Activated naive CD4-positive, alpha-beta T cell treated with anti-CD3 and anti-CD28 coated beads, Interleukin-2, amount 10 ng/mL, durations not matched to agents 7 days and 5 days (primary cell): ENCODE data around the gene ELAVL1.
A peak's percentile ranks its signal among the peaks of the same experiment; 100 is the strongest.
"Not testable (repeated sequence)": the region's sequence is repeated elsewhere in the genome, so short reads cannot be mapped to it uniquely, and the experiment has no call there.

Experiments used
- CTCF ChIA-PET: fragments of 350-600 bp; sonication (Branson Sonifier 250); formaldehyde crosslinking; loops from one replicate; lab custom pipeline; 2021; ENCODE audit warnings: antibody characterized with exemption; lab: Charles Lee
- DNase-seq: peaks from one replicate; pipeline ENCODE4 v3.0.0-alpha.2; 2020
- H3K27ac Mint-ChIP-seq: one replicate; pipeline ENCODE4 v1.8.0; 2021; ENCODE audit warnings: mild to moderate bottlenecking, moderate library complexity, mixed read lengths
- H3K27me3 Mint-ChIP-seq: one replicate; pipeline ENCODE4 v1.8.0; 2021; ENCODE audit warnings: mild to moderate bottlenecking, mixed read lengths
- H3K36me3 Mint-ChIP-seq: one replicate; pipeline ENCODE4 v1.8.0; 2021; ENCODE audit warnings: mixed read lengths
- H3K4me1 Mint-ChIP-seq: one replicate; pipeline ENCODE4 v1.8.0; 2021; ENCODE audit warnings: mixed read lengths
- H3K4me3 Mint-ChIP-seq: one replicate; pipeline ENCODE4 v1.8.0; 2021; ENCODE audit warnings: mild to moderate bottlenecking, moderate library complexity, mixed read lengths
- H3K9me3 Mint-ChIP-seq: one replicate; pipeline ENCODE4 v1.8.0; 2021; ENCODE audit warnings: mixed read lengths

Gene ELAVL1

GRCh38 chr19:7934766-7935165 lies 70.7 kb downstream of the ELAVL1 start:
- peaks cover 13% of the 10 kb centered on the region for H3K36me3 Mint-ChIP-seq
- no peak overlapping the region for H3K27ac Mint-ChIP-seq
- DNase-seq = no peak
- no peaks in the 10 kb centered on the region for H3K27me3 Mint-ChIP-seq
- CTCF ChIA-PET = interaction anchor here (1.8 kb wide), 1 partner anchor 9 kb away, joined by 7 read pairs; the partner anchor contains the start of gene TIMM44
- H3K4me1 Mint-ChIP-seq = peaks cover 3% of the 10 kb centered on the region
- H3K9me3 Mint-ChIP-seq = no peaks in the 10 kb centered on the region
- no peak overlapping the region for H3K4me3 Mint-ChIP-seq

GRCh38 chr19:7933828-7934725 lies 71.4 kb downstream of the ELAVL1 start:
- H3K4me3 Mint-ChIP-seq = no peak overlapping the region
- H3K36me3 Mint-ChIP-seq = peaks cover 13% of the 10 kb centered on the region
- CTCF ChIA-PET = interaction anchor here (1.8 kb wide), 1 partner anchor 10 kb away, joined by 7 read pairs; the partner anchor contains the start of gene TIMM44
- no peaks in the 10 kb centered on the region for H3K27me3 Mint-ChIP-seq
- H3K27ac Mint-ChIP-seq = no peak overlapping the region
- DNase-seq = no peak
- H3K9me3 Mint-ChIP-seq = no peaks in the 10 kb centered on the region
- peaks cover 3% of the 10 kb centered on the region for H3K4me1 Mint-ChIP-seq

GRCh38 chr19:7933411-7933810 lies 72.0 kb downstream of the ELAVL1 start:
- Mint-ChIP-seq H3K9me3 (no peaks in the 10 kb centered on the region), H3K36me3 (peaks cover 10% of the 10 kb centered on the region), H3K4me3 (no peak overlapping the region), H3K27ac (no peak overlapping the region), H3K4me1 (no peaks in the 10 kb centered on the region), H3K27me3 (no peaks in the 10 kb centered on the region)
- CTCF ChIA-PET = no interaction called here
- DNase-seq = no peak

- peaks cover 9% of the 10 kb centered on the region for H3K36me3 Mint-ChIP-seq
- H3K4me1 Mint-ChIP-seq = no peaks in the 10 kb centered on the region
- CTCF ChIA-PET = no interaction called here
- DNase-seq = no peak
- no peaks in the 10 kb centered on the region for H3K27me3 Mint-ChIP-seq
- no peaks in the 10 kb centered on the region for H3K9me3 Mint-ChIP-seq
- H3K27ac Mint-ChIP-seq = no peak overlapping the region
- H3K4me3 Mint-ChIP-seq = no peak overlapping the region
Observed at GRCh38 chr19:7932930-7933300, 72.5 kb downstream of the ELAVL1 start.

- Mint-ChIP-seq H3K27ac (no peak overlapping the region), H3K4me3 (no peak overlapping the region), H3K4me1 (no peaks in the 10 kb centered on the region), H3K36me3 (peaks cover 7% of the 10 kb centered on the region), H3K9me3 (no peaks in the 10 kb centered on the region), H3K27me3 (no peaks in the 10 kb centered on the region)
- CTCF ChIA-PET = no interaction called here
- no peak for DNase-seq
Observed at GRCh38 chr19:7932276-7932929, 73.0 kb downstream of the ELAVL1 start.

- no peak for DNase-seq
- Mint-ChIP-seq H3K9me3 (no peaks in the 10 kb centered on the region), H3K27ac (no peak overlapping the region), H3K36me3 (peaks cover 7% of the 10 kb centered on the region), H3K27me3 (no peaks in the 10 kb centered on the region), H3K4me1 (peaks cover 2% of the 10 kb centered on the region), H3K4me3 (no peak overlapping the region)
- CTCF ChIA-PET = interaction anchor here (0.6 to 2.8 kb wide), 2 partner anchors 11 to 138 kb away, joined by 4 to 14 read pairs; partner anchors contain the start of gene TIMM44
Observed at GRCh38 chr19:7931221-7932061, 74.0 kb downstream of the ELAVL1 start.

- Mint-ChIP-seq H3K9me3 (no peaks in the 10 kb centered on the region), H3K27me3 (no peaks in the 10 kb centered on the region), H3K27ac (peak overlapping the region; percentile 45), H3K4me3 (no peak overlapping the region), H3K4me1 (peaks cover 5% of the 10 kb centered on the region), H3K36me3 (peaks cover 7% of the 10 kb centered on the region)
- CTCF ChIA-PET = interaction anchor here (0.6 to 2.8 kb wide), 3 partner anchors 12 to 534 kb away, joined by 4 to 14 read pairs (median 5); partner anchors contain the start of gene TIMM44
- no peak for DNase-seq
Observed at GRCh38 chr19:7930765-7931164, 74.7 kb downstream of the ELAVL1 start.

- not testable (repeated sequence) for H3K4me1 Mint-ChIP-seq, H3K27me3 Mint-ChIP-seq, H3K27ac Mint-ChIP-seq, H3K4me3 Mint-ChIP-seq, DNase-seq, H3K9me3 Mint-ChIP-seq, H3K36me3 Mint-ChIP-seq
- CTCF ChIA-PET = interaction anchor here (0.6 to 2.8 kb wide), 2 partner anchors 13 to 534 kb away, joined by 5 to 14 read pairs; partner anchors contain the start of gene TIMM44
Observed at GRCh38 chr19:7930030-7930429, 75.4 kb downstream of the ELAVL1 start.

- H3K9me3 Mint-ChIP-seq = no peaks in the 10 kb centered on the region
- H3K27me3 Mint-ChIP-seq = no peaks in the 10 kb centered on the region
- H3K36me3 Mint-ChIP-seq = peaks cover 7% of the 10 kb centered on the region
- H3K27ac Mint-ChIP-seq = peak overlapping the region; percentile 12
- H3K4me1 Mint-ChIP-seq = peaks cover 10% of the 10 kb centered on the region
- CTCF ChIA-PET = interaction anchor here (0.8 to 2.8 kb wide), 9 partner anchors 9 to 140 kb away, joined by 3 to 14 read pairs (median 4); partner anchors contain the start of gene TIMM44
- H3K4me3 Mint-ChIP-seq = no peak overlapping the region
- DNase-seq = peak; percentile 69
Observed at GRCh38 chr19:7928741-7929701, 76.4 kb downstream of the ELAVL1 start.

- no peak overlapping the region for H3K4me3 Mint-ChIP-seq
- no peak overlapping the region for H3K27ac Mint-ChIP-seq
- DNase-seq = no peak
- peaks cover 10% of the 10 kb centered on the region for H3K4me1 Mint-ChIP-seq
- no peaks in the 10 kb centered on the region for H3K9me3 Mint-ChIP-seq
- peaks cover 4% of the 10 kb centered on the region for H3K36me3 Mint-ChIP-seq
- H3K27me3 Mint-ChIP-seq = no peaks in the 10 kb centered on the region
- CTCF ChIA-PET = interaction anchor here (0.8 to 2.8 kb wide), 6 partner anchors 14 to 140 kb away, joined by 3 to 14 read pairs (median 4); partner anchors contain the start of gene TIMM44
Observed at GRCh38 chr19:7928334-7928706, 77.1 kb downstream of the ELAVL1 start.

- CTCF ChIA-PET = interaction anchor here (1.9 kb wide), 1 partner anchor 73 kb away, joined by 4 read pairs; no protein-coding TSS in a partner anchor
- peaks cover 10% of the 10 kb centered on the region for H3K4me1 Mint-ChIP-seq
- no peak for DNase-seq
Observed at GRCh38 chr19:7927605-7928333, 77.7 kb downstream of the ELAVL1 start.

More at GRCh38 chr19:7927605-7928333, 77.7 kb downstream of the ELAVL1 start:
- H3K9me3 Mint-ChIP-seq = no peaks in the 10 kb centered on the region
- no peak overlapping the region for H3K4me3 Mint-ChIP-seq
- no peak overlapping the region for H3K27ac Mint-ChIP-seq
- H3K36me3 Mint-ChIP-seq = peaks cover 4% of the 10 kb centered on the region
- H3K27me3 Mint-ChIP-seq = peaks cover 4% of the 10 kb centered on the region
